Activated effector memory CD4-positive, alpha-beta T cell treated with Interleukin-2 at 50 U/mL for 16 hours (primary cell): ENCODE measurements around the gene TUBB2B.
A peak's percentile ranks its signal among the peaks of the same experiment; 100 is the strongest.
"Not testable (repeated sequence)": the region's sequence is repeated elsewhere in the genome, so short reads cannot be mapped to it uniquely, and the experiment has no call there.

Experiments
- DNase-seq: peaks from one replicate; pipeline ENCODE4 v3.0.0-alpha.2; 2020

TUBB2B gene

GRCh38 chr6:3209114-3210023, 18.1 kb downstream of the TUBB2B start:
- DNase-seq: peak; percentile 13

- DNase-seq: no peak
These were observed 18.7 kb downstream of the TUBB2B start for GRCh38 chr6:3208775-3209113.

DNA sequence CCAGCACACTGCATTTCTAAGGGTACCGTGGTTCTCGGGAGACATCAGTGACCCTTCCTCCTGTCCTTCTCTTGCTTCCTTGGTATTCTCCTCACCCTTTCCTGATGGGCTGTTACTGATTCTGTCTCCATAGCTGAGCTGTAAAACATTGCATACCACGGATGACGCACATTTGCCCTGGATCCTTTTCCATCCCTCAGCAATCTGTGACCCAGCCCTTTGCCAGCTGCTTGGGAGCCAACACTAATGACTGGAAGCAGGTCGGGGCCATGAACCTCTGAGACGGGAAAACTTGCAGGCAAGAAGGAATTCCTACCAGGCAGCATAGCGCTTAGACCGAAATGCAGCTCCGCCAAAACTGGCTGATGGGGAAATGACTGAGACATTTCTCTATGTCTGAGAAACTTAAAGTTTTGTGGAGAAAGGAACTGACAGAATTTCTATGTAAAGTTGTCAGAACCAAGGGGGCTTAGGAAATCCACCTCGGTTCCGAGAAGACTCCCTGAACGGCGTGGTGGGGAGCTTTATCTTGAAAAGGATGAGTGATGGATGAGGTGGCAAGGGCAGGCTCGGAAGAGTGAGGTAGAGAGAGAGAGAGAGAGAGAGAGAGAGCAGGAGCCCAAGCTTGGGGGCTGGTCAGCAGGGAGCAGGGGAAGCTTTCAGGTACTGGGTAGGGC, 19.2 kb downstream of the TUBB2B start:
- DNase-seq: no peak

DNA sequence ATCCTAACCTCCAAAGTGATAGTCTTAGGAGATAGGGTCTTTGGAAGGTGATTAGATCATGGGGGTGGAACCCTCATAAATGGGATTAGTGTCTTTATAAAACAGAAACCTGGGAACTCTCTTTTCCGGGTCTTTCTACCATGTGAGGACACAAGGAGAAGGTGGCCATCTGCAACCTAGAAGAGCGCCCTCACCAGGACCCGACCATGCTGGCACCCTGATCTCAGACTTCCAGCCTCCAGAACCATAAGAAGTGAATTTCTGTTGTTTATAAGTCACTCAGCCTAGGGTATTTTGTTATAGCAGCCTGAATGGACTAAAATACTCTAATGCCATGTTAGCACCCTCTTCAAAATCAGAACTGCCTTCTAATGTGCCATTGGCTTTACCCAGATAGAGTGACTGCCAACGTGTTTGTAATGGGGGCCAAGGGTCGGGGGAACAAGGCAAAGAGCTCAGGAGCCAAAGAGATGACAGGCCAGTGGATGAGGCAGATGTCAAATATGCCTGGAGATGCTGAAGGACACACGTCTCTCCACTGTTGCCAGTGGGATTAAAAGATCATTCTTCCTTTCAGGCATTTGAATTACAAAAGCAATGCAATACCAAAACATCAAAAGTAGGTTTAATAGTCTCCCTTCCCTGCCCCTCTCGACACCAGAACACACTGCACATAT, 21.0 kb downstream of the TUBB2B start:
- DNase-seq: no peak

GRCh38 chr6:3205913-3206312, 21.5 kb downstream of the TUBB2B start:
- no peak for DNase-seq

DNA sequence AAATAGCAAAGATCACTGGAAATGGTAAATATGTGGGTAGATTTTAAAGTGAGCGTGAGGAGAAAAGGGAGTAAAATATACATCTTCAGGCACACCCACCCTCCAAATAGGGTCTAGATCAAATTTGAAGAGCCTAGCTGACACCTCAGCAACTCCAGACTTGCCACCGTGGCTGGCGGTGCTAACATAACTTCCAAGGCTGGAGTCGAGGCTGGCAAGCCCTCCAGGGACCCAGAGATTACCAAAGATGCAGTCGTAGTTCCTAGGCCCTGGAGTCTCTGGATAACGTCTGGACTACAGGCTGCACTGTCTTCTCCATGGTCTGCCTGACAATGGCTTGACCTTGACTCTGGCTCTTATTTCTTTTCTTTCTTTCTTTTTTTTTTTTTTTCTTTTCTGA, 22.5 kb downstream of the TUBB2B start:
- no peak for DNase-seq

GRCh38 chr6:3202999-3203696, 24.3 kb downstream of the TUBB2B start:
- DNase-seq: no peak

DNA sequence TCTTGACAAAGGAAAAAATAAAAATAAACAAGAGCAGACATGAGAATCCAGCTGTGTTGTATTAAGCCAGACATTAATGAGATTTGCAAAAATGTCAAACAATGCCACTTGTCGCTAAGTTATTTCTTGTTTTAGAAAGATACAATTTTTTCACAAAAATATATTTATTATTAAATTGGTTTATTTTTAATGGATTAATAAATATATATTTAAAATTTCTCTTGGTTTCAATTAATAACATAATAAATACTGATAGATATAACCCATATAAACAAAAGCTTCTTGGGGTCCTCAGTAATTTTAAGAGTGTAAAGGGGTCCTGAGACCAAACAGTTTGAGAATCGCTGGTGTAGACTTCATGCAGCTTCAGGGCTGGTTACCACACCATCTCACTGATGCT, 26.1 kb downstream of the TUBB2B start:
- no peak for DNase-seq

- DNase-seq: no peak
These were observed 26.8 kb downstream of the TUBB2B start for GRCh38 chr6:3200682-3201081.

DNA sequence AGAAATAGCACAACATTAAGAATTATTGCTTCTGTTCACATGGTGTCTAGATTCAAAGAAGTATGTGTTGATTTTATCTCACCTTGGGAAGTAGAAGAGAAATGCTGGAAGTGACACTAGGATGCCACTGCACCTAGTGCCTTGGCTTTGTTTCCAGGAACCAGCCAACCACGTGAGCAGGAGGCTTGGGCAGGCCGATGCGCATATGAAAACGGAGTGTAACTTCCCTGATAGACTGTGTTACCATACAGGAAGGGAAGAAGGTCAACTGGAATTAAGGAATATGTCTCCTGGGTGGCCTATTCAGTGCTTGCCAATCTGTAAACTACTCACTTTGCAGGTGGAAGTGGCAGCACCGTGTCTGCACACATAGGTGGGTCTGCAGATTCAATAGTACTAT, 28.1 kb downstream of the TUBB2B start:
- DNase-seq: no peak

GRCh38 chr6:3197734-3198133, 29.7 kb downstream of the TUBB2B start:
- not testable (repeated sequence) for DNase-seq

- no peak for DNase-seq
These were observed 30.7 kb downstream of the TUBB2B start for GRCh38 chr6:3196770-3197169.

- DNase-seq: no peak
These were observed 31.6 kb downstream of the TUBB2B start for GRCh38 chr6:3195695-3196497.

GRCh38 chr6:3195420-3195694, 32.1 kb downstream of the TUBB2B start:
- no peak for DNase-seq

DNA sequence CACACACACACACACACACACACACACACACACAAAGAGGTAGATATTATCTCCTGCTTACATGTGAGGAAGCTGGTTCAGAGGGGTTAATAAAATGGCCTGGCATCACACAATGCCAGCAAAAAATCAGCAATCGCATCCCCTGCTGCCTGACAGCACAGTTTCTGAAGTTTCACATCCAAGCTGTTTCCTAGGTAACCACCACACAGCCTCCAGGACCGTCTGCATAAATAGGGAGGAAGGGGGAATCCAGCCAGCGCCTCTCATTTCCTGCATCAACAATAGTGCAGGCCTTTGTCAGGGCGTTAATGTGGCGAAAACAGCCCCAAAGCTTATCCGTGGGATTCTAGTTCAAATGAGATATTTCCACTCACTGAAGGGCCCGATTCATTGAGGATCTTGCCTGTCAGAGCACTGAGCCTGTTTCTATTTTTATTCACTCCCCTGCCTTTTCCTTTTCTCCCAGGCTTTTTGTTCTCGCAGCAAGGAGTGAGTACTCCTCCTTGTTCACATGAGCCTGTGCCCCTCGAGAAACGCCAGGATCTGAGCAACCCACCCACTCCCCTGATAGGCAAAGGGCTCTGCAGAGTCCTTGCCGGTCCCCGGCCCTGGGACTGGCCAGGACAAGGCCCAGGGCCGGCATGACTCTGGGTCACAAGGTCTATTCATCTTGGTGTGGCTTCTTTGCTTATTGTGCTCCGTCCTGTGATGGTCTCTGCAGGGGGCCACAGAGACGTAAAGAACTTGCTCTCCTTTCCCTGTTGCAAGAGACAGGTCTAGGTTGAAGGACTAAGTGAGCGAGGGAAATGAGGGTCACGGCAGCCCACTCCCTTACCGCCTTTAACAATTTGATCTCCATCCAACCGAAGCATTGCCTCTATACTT, 32.7 kb downstream of the TUBB2B start:
- DNase-seq: no peak

DNA sequence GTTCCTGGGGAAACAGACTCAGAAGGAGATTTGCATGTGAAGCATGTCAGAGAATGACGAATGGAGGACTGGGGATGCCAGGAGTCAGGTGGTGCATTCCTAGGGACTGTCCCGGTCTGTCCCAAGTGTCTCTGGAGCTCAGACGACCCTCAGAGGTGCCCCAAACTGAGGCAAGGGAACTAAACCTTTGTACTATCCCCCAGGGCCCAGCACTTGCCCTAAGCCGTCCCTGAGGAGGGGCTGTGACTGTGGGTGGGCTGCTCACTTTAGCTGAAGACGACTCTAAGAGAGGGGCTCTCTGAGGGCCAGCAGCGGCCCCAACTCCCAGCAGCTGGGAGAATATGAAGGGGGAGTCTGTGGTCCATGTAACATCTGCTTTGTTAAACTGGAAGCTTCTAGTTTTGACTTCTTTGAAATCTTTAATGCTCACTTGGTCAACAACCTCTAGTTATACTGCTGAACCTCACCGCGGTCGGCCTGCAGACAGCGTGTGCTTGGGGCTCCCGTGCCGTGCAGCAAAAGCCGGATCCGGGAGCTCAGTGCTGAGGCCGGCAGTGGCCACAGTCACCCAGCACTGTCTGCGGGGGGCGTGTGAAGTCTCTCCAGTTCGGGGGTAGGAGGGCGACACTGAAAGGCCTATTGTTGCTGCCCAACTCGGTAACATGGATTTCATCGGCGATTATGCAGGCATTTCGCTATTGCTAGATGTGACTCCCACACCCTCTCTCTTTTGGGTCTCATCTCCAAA, 34.2 kb downstream of the TUBB2B start:
- no peak for DNase-seq

DNA sequence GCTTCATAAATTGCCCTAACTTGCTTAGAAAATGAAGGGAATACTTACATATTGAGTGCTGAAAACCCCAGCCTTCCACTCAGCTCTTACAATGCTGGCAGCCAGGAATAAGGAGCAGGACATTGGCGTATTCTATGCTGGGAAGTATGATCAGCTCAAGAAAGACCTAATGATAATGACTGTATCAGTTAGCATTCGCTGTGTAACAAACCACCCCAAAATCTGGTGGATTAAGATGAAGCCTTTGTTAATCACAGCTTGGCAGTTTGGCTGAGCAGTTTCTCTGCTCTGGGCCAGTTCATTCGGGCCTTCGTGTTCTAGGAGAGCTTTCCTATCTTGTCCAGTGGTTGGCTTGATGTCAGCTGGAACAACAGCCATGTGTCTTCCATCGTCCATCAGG, 36.7 kb downstream of the TUBB2B start:
- no peak for DNase-seq

DNA sequence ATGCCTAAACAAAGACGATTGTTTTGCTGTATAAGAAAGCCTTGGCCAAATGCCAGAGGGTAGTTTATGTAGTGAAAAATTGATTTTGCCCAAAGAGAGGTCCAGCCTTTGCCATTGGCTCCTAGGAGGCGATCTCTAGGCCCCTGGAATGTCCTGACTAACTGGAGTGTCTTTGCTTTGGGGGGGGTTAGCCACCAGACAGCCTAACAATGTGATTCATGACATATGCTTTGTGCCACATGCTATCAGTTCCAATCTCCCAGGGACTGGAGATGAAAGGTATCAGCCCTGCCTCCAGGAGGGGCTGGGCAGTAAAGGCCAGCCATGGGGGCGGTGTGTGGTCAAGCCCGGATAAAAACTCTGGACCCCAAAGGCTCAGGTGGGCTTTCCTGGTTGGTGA, 37.4 kb downstream of the TUBB2B start:
- no peak for DNase-seq

GRCh38 chr6:3189192-3189591, 38.3 kb downstream of the TUBB2B start:
- not testable (repeated sequence) for DNase-seq

- no peak for DNase-seq
These were observed 39.2 kb downstream of the TUBB2B start for GRCh38 chr6:3188262-3188661.

GRCh38 chr6:3186974-3187382, 40.5 kb downstream of the TUBB2B start:
- no peak for DNase-seq
